ENCODE data around the gene STAC. TPM values are rescaled to one million over a fixed set of nuclear protein-coding genes. Genes with fewer than 3 reads are reported as not detected.
"Not testable (repeated sequence)": the region's sequence is repeated elsewhere in the genome, so short reads cannot be mapped to it uniquely, and the experiment has no call there.

The STAC gene
- total RNA-seq, 1 experiment from 2014 or later, result 3.5 TPM

DNA sequence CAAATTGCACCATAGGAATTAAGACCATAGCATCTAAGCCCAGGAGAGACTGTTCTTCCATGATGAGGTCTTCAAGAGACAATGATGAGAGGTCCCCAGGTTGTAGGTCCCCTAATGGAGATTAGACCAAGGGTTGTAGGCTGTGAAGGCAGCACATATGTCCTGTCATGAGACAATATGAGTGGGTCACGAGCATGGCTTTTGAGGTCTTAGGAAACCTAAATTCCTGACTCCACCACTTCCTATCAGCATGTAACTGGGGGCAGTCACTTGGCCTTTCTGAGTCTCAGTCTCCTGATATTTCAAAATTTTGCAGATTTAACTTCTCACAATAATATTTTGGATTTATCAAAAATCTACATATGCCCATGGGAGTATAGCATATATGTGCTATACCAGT, 31.3 kb downstream of the STAC start:
- no peak for DNase-seq (ENCODE audit: low read depth)

GRCh38 chr3:36416599-36416998, 36.3 kb downstream of the STAC start:
- DNase-seq (ENCODE audit: low read depth), result no peak

- DNase-seq (ENCODE audit: low read depth), result no peak
Observed at GRCh38 chr3:36417237-36417636, 36.9 kb downstream of the STAC start.

DNA sequence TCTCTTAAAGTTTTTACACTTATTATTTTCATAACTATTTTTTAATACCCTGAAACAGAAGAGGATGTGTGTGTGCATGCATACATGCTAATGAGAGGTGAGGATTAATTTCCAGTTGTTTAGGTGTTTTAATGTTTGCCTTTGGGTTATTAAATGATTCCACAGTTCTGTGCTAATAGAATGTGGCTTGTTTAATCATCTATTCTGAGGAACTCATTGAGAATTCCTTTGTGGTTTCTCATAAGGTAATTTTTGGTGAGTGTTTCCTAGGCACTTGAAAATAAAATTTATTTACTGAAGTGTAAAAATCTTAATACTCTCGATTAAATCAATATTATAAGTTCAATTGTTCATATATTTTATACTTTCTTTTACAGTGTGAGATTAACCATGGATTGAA, 38.0 kb downstream of the STAC start:
- DNase-seq (ENCODE audit: low read depth), result no peak

- no peak for DNase-seq (ENCODE audit: low read depth)
Observed at GRCh38 chr3:36428445-36428844, 48.1 kb downstream of the STAC start.

GRCh38 chr3:36429986-36430485, 49.7 kb downstream of the STAC start:
- no peak for DNase-seq (ENCODE audit: low read depth)

DNA sequence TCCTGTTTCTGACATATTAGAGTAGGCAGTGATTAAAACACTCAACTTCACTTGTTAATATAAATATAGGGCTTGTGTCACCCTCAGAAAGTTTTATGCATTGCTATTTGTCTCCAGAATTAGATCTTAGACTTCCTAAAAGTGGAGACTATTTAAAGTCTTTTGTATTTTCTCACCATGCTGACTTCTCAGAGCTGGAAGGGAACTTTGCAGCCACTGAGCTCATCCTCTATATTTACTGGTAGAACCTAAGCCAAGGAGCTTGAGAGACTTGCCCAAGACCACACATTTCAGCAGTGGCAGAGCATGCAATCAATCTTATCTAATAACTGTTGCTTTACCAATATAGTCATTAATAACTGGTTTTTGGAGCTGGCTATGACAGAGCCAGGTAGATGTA, 53.2 kb downstream of the STAC start:
- DNase-seq (ENCODE audit: low read depth), result no peak

DNA sequence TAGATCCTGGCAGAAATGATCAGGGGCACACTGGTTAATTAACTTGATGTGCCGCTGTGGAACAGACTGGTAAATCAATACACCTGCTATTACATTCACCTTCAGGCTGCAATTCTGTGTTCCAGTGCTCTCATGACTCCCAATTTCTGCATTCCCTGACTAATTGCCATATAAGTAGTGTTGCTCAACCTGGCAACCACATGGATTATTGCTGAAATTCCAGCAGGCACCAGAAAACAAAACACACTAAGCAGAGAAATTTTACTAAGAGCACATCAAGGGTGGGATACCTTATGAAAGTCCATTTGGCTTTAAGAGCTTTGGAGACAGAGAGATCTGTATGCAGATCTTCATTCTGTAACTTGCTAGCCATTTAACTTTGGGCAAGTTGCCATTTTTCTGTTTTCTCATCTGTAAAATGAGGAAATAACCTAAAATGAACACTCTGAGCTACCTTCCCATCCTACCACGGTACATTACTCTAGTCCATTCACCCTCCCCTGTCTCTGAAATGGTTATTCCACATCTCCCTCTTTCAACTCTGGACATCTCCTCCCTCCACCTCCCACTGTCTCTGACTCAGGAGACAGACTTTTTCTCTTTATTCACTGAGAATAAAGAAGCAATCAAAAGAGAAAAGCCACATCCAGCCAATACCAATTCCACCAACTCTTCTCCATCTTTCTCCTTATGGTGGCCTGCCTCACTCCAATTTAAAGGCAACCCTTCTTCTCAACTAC, 54.6 kb downstream of the STAC start:
- no peak for DNase-seq (ENCODE audit: low read depth)

- no peak for DNase-seq (ENCODE audit: low read depth)
Observed at GRCh38 chr3:36443028-36443686, 62.9 kb downstream of the STAC start.

DNA sequence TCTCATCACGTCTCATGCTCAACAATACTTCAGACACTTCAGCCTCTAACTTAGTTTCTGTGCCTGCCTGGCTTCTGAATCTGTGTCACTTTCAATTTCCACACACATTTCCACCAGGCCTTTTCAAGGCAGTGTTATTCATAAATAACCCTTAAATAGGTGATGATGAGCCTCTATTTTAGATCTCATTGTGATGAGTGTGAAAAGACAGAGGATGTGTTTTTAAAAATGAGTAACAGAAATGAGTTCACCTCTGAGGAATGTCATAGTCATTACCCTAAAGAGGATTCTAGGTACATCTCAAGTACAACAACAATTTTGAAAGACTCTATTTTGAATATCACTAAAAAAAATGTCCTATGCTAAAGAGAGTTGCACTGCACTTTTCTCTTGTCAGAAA, 64.6 kb downstream of the STAC start:
- peak; percentile 2 for DNase-seq (ENCODE audit: low read depth)

DNA sequence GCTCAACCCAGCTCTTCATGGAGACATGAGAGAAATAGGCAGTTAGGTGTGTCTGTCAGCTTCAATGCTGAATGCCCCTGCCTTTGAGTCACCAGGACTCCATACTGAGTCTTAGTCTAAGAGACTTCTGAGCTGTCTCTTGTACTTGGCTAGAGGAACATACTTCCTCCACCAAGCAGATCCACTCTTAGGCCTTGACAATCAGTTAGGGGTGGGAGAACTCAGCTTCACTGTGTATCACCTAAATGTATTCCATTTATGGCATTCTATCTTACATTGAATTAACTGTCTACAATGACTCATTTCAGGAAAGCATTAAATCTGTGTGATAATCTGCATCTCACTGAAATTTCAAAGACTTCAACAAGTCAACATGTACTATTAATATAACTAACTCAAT, 66.0 kb downstream of the STAC start:
- DNase-seq (ENCODE audit: low read depth), result no peak

DNA sequence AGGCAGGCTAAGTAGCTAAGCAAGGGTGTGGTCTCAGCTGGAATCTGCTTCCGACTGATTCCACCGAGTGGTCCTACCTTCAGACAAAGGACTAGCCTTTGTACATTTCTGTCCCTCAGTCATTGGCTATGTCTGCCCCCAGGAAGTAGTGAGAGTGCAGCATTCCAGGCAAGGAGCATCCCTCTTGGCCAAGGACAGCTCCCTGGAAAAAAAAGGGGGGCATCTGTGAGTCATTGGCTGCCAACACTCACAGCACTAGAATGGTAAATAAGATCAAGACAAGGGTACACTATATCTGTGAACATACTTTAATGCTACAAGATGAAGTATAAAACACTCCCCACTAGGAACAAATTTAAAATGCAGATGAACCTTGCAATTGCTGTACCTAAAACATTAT, 66.8 kb downstream of the STAC start:
- DNase-seq (ENCODE audit: low read depth), result peak; percentile 2

DNA sequence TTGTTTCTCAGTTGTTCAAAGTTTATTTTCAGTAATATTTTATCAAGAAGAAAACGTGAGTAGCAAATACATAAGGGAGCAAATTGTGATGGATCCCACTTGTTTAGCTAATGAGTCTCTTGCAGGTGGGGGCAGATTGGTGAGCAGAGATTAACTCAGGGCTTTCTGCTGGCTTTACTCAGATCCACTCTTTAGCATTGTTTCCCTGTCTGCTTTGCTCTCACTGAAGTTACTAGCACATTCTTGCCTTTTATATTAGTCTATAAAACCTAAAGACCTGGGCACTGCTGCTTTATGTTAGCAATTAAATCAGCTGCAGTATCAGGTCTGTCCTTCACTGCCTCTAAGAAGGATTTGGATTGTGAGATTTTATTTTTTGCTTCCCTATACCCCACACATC, 71.5 kb downstream of the STAC start:
- DNase-seq (ENCODE audit: low read depth), result no peak

DNA sequence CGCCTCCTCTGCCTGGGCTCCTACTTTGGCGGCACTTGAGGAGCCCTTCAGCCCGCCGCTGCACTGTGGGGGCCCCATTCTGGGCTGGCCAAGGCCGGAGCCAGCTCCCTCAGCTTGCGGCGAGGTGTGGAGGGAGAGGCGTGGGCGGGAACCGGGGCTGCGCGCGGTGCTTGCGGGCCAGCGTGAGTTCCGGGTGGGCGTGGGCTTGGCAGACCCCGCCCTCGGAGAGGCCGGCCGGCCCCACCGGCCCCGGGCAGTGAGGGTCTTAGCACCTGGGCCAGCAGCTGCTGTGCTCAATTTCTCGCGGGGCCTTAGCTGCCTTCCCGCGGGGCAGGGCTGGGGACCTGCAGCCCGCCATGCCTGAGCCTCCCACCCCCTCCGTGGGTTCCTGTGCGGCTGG, 72.9 kb downstream of the STAC start:
- DNase-seq (ENCODE audit: low read depth), result not testable (repeated sequence)

GRCh38 chr3:36453896-36454295, 73.6 kb downstream of the STAC start:
- DNase-seq (ENCODE audit: low read depth), result not testable (repeated sequence)

DNA sequence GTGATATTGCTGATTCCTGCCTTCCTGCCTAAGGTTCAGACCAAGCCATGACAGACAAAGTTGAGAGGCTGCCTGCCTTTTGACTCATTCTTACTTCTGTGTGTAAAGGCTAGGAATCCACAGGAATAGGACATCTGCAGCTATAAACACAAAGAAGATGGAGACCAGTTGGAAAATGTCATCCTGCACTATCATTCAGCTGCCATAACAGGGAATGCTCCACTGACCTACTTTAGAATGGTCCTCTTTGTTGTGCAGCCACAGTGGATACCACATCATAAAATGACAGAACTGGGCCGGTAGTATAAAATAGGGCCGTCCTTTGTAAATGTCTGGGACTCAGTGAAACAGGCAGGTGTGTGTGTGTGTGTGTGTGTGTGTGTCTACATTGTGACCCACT, 75.1 kb downstream of the STAC start:
- no peak for DNase-seq (ENCODE audit: low read depth)

- no peak for DNase-seq (ENCODE audit: low read depth)
Observed at GRCh38 chr3:36456784-36457183, 76.5 kb downstream of the STAC start.

DNA sequence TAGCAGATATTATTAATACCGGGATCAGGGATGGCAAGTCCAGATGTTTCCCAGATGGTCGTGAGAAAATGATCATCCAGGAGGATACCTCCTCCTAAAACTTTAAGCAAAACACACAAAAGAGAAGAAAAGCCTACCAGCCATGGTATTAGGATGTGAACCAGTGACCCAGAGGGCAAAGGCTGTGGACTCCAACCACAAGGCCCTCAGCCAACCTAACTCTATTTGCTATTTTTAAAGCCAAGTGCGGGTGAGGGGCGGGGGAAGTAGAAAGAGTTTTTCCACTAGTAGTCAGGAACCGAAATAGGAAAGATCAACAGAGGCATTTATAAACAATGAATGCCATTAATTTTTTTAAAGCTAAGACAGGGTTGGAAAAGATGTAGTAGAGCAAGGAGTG, 77.4 kb downstream of the STAC start:
- no peak for DNase-seq (ENCODE audit: low read depth)

DNA sequence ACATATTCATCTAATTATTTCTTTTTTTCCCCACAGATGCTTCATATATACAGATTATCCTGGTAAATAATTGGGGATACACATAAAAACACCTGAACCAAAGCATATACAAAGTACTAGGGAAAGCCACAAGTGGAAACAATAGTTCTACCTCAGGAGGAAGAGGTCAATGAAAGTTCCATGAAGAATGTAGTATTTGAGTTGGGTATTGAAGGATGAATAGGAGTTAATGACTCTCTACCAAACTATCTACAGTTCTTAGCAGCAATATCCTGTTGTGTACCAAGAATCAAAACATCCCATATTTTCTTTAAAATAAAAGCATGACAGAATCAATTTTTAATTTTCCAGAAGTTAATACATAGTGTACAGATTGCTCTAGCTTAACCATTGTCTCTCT, 78.9 kb downstream of the STAC start:
- no peak for DNase-seq (ENCODE audit: low read depth)

DNA sequence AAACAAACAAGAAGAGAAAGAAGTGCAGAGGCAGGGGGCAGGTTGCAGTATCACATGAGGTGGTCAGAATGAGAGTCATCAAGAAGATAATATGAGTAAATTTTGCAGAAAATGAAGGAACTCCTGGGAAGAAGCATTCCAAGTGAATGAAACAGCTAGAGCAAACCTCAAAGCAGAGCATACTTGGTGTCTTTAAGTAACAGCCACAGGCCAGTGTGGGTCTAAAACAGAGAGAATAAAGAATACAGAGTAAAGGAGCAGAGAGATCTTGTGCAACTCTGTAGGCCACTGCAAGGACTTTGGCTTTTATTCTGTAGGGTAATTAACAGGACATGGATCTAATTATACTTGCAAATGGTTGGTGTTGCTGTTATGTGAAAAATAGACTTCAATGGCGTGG, 81.3 kb downstream of the STAC start:
- DNase-seq (ENCODE audit: low read depth), result no peak

- DNase-seq (ENCODE audit: low read depth), result not testable (repeated sequence)
Observed at GRCh38 chr3:36472045-36472444, 91.7 kb downstream of the STAC start.

- no peak for DNase-seq (ENCODE audit: low read depth)
Observed at GRCh38 chr3:36475558-36475957, 95.3 kb downstream of the STAC start.

GRCh38 chr3:36476286-36476942, 96.1 kb downstream of the STAC start:
- DNase-seq (ENCODE audit: low read depth), result no peak

Data from Daoy (cell line).